RPMI7951 (cell line): Measurements from ENCODE around the gene PTAR1. TPM values are rescaled to one million over a fixed set of nuclear protein-coding genes. Genes with fewer than 3 reads are reported as not detected.

Source experiments
- DNase-seq: peaks from one replicate; pipeline ENCODE4 v3.0.0-alpha.2; 2012; ENCODE audit warnings: low read depth
- total RNA-seq: library from RNA; depleted of rRNA; stranded (reverse); fragments of >200 nt; shearing (Covaris generic); gene quantifications from 2 replicates; pipeline ENCODE4 v1.2.3, GENCODE V29; 2014; rRNA removed

The PTAR1 gene
- total RNA-seq, 1 experiment from 2014 or later: 58.0 TPM

GRCh38 chr9:69674716-69675438 is 84.9 kb downstream of the PTAR1 start:
- DNase-seq: peak; percentile 50

DNA sequence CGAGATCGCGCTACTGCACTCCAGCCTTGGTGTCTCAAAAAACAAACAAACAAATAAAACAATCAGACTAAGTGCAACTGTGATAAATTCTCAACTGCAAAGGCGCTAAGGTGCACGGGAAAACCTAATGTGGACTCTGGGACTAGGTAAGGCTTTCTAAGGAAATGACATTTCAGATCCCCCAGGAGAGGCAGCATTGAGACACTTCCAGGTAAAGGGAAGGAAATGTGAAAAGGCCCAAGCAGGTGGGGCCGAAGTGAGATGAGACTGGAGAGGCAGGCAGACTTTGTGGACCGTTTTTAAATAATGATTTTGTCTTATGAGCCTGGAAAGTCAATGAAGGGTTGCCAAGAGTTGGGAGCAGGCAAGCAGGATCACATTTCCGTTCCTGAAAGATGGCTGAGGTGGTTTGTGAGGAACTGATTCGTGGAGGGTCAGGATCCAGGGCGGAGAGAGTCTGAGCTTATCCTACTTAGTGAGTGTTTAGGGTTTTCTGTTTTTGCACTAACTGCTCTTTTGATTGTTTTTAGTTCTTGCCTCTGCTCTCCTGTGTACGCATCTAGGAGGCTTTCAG is 85.6 kb downstream of the PTAR1 start:
- DNase-seq: no peak

GRCh38 chr9:69673311-69673640 is 86.5 kb downstream of the PTAR1 start:
- no peak for DNase-seq

DNA sequence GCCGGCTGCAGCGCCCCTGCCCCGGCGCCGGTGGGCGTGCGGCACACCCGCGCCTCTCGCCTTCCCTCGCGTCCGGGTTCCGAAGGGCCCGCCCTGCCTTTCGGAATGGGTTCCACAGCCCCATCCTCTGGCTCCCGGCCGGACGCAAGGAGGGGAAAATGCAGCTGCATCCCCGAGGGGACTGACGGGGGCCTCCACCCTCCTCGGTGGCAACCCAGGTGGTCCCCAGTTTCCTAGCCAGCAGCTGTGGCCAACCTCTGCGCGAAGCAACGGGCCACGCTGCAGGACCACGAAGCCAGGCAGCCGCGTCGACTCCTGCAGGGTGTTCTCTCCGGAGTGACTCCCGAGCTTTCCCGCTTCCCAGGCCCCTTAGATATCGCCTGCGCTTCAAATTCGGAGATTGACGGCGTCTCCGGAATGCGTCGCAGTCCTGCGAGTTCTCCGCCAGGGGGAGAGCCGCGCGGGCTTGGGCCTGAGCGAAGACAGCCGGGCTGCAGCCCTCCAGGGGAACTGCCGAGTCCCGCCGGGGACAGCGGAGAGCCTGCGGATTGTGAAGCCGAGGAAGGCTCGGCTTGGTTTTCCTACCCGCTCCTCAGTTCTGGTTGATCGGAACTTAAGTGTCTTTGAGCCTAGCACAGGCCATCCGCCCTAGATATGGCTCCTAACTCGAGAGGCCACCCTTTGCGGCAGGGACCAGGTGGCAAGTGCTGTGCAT is 87.1 kb downstream of the PTAR1 start:
- DNase-seq: peak; percentile 79

DNA sequence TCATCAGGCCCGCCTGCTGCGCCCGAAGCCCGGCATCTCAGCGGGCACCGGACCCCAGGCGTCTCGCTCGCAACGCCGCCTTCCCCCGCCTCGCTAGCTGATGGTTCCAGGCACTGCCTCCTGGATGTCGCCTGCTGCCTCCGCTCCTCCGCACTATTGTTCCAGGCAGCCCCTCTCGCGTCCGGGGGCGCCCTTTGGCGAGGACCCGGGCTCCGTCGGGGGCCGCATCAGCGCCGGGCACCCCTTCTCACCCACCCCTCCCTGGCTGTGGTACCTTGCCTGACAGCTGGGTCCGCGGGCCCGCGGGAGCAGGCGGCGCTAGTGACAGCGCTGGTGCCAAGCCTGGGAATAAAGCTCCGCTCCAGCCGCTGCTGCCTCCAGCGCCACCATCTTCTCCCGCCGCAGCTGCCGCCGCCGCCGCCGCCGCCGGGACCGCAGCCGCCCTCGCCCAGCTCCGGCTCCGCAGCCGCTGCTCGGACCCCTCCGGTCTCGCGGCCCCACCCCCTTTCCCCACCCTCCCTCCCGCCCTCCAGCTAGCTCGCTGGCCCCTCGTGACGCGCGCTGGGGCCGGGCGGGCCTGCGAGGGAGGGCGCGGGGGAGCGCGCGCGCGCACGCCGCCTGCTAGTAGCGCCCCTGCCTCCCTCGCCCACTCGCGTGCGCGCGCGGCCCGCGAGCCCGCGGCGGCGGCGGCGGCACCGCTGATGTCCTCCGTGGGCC is 87.8 kb downstream of the PTAR1 start, which contains the start of gene APBA1:
APBA1 (minus strand) TSS at position 493 of the 717 bp plus-strand sequence.
- DNase-seq: peak; percentile 43

DNA sequence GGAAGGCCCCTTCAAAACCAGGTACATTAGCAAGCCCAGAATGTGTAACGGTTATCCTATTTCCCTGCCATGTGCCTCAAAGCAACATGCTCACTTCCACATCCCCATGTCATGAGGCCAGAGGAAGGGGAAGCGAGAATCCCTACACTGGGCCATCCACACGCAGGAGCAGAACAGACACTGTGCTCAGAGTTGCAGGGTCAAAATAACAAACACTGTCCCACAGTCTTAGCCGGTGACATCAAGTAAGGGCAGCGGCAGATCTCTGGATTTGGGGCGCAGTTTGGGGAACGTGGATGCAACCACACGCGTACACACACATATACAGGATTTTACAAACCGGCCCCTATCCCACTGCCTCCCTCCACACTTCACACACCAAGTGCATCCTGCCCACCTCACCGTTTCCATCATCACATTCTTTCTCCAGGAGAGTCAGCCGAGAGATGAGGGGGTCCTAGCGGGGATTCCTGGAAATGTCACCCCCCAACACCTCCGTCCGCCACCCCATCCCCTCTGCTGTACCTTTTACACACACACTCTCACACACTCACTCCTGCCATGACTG is 88.4 kb downstream of the PTAR1 start:
- no peak for DNase-seq

DNA sequence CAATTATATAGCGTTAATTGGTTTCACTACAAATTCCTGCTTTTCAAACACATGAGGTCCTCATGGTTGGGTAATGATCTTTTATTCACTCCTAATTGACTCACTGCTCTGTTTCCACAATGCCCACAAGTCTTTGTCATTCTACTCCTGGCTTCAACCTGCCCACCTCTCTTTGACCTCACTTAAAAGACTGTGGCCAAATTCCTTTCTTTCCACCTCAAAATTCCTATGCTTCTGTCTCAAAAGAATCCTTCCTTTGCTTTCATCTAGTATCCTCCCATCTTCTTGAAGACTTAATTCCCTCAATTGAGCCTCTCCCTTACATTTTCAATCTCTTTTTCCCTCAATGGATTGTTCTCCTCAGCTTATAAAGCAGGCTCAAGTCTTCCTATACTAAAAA is 92.5 kb downstream of the PTAR1 start:
- no peak for DNase-seq

GRCh38 chr9:69660304-69660703 is 99.5 kb downstream of the PTAR1 start:
- DNase-seq: no peak

Other genes starting within 250 kb of the PTAR1 start
- 0.10 and 0.12 TPM in 2 replicates for gene APBA1, start 87.6 kb downstream of the PTAR1 start, total RNA-seq
- gene CFAP95, start 60.8 kb upstream of the PTAR1 start, total RNA-seq: not detected in 2 replicates